ENCODE measurements around the gene CMKLR1. TPM values are rescaled to one million over a fixed set of nuclear protein-coding genes. Genes with fewer than 3 reads are reported as not detected.
A peak's percentile ranks its signal among the peaks of the same experiment; 100 is the strongest.

The CMKLR1 gene
- total RNA-seq (2022): 0.12 and 0.25 TPM in 2 replicates
- percentile 10 among the genes with signal in this experiment for Bru-seq, nascent RNA
- percentile 11 among the genes with signal in this experiment for BruChase-seq, experiment 1, labeled RNA remaining after a 6-hour chase
- BruChase-seq, experiment 2, labeled RNA remaining after a 2-hour chase: percentile 11 among the genes with signal in this experiment
- long read RNA-seq: 0 reads

GRCh38 chr12:108338915-108339657 lies at the start of gene CMKLR1:
CMKLR1 (minus strand) TSS chr12:108339311; CDS start chr12:108293591, 45,720 bp downstream.
- DNase-seq (ENCODE audit: unreplicated experiment): no peak
- Mint-ChIP-seq H3K4me3 (ENCODE audit: unreplicated experiment) (no peak within 1 kb of the TSS), H3K9me3 (ENCODE audit: unreplicated experiment) (no peaks in the 10 kb centered on the region), H3K27me3 (ENCODE audit: insufficient read depth, unreplicated experiment) (no peaks in the 10 kb centered on the region), H3K36me3 (ENCODE audit: insufficient read depth, unreplicated experiment) (no peaks in the 10 kb centered on the region), H3K27ac (ENCODE audit: low read depth, unreplicated experiment) (no peak within 1 kb of the TSS), H3K4me1 (ENCODE audit: insufficient read depth, unreplicated experiment) (peaks cover 5% of the 10 kb centered on the region)
- intact Hi-C loops (cut with micrococcal nuclease): loop anchor here (5.0 kb wide), 1 partner anchor 173 kb away; no protein-coding TSS in a partner anchor
- ChIA-PET POLR2A (no interaction called here), CTCF (interaction anchor here (0.7 kb wide), 3 partner anchors 61 to 725 kb away, joined by 3 to 4 read pairs (median 3); no protein-coding TSS in a partner anchor)
- TF ChIP-seq CTCF (IDR thresholded peaks at IDR 0.05; ENCODE audit: unreplicated experiment): no peak
- BruUV-seq (replicated peaks): no TSS peak

GRCh38 chr12:108387771-108388170 lies 48.7 kb upstream of the CMKLR1 start:
- H3K27ac Mint-ChIP-seq (ENCODE audit: low read depth, unreplicated experiment): no peak overlapping the region

GRCh38 chr12:108386709-108387360 lies 47.7 kb upstream of the CMKLR1 start:
- BruUV-seq (replicated peaks): no TSS peak
- intact Hi-C loops (cut with micrococcal nuclease): no loop called here
- Mint-ChIP-seq H3K27me3 (ENCODE audit: insufficient read depth, unreplicated experiment) (peaks cover 7% of the 10 kb centered on the region), H3K4me3 (ENCODE audit: unreplicated experiment) (no peak overlapping the region), H3K4me1 (ENCODE audit: insufficient read depth, unreplicated experiment) (no peaks in the 10 kb centered on the region), H3K27ac (ENCODE audit: low read depth, unreplicated experiment) (no peak overlapping the region), H3K36me3 (ENCODE audit: insufficient read depth, unreplicated experiment) (no peaks in the 10 kb centered on the region), H3K9me3 (ENCODE audit: unreplicated experiment) (peaks cover 8% of the 10 kb centered on the region)
- DNase-seq (ENCODE audit: unreplicated experiment): no peak
- CTCF ChIA-PET: no interaction called here
- POLR2A ChIA-PET: no interaction called here
- TF ChIP-seq CTCF (IDR thresholded peaks at IDR 0.05; ENCODE audit: unreplicated experiment): no peak

More at GRCh38 chr12:108387771-108388170, 48.7 kb upstream of the CMKLR1 start:
- Mint-ChIP-seq H3K4me3 (ENCODE audit: unreplicated experiment) (no peak overlapping the region), H3K27me3 (ENCODE audit: insufficient read depth, unreplicated experiment) (peaks cover 16% of the 10 kb centered on the region), H3K9me3 (ENCODE audit: unreplicated experiment) (peaks cover 8% of the 10 kb centered on the region), H3K4me1 (ENCODE audit: insufficient read depth, unreplicated experiment) (no peaks in the 10 kb centered on the region), H3K36me3 (ENCODE audit: insufficient read depth, unreplicated experiment) (no peaks in the 10 kb centered on the region)
- DNase-seq (ENCODE audit: unreplicated experiment): no peak
- intact Hi-C loops (cut with micrococcal nuclease): no loop called here
- BruUV-seq (replicated peaks): no TSS peak
- POLR2A ChIA-PET: no interaction called here
- CTCF ChIA-PET: no interaction called here
- no peak for TF ChIP-seq CTCF (IDR thresholded peaks at IDR 0.05; ENCODE audit: unreplicated experiment)

- Mint-ChIP-seq H3K36me3 (ENCODE audit: insufficient read depth, unreplicated experiment) (no peaks in the 10 kb centered on the region), H3K27me3 (ENCODE audit: insufficient read depth, unreplicated experiment) (no peaks in the 10 kb centered on the region), H3K9me3 (ENCODE audit: unreplicated experiment) (peaks cover 8% of the 10 kb centered on the region), H3K4me3 (ENCODE audit: unreplicated experiment) (no peak overlapping the region), H3K4me1 (ENCODE audit: insufficient read depth, unreplicated experiment) (no peaks in the 10 kb centered on the region), H3K27ac (ENCODE audit: low read depth, unreplicated experiment) (no peak overlapping the region)
- intact Hi-C loops (cut with micrococcal nuclease): no loop called here
- CTCF ChIA-PET: interaction anchor here (0.7 to 1.4 kb wide), 2 partner anchors 8 to 130 kb away, joined by 3 to 4 read pairs; no protein-coding TSS in a partner anchor
- POLR2A ChIA-PET: no interaction called here
- no TSS peak for BruUV-seq (replicated peaks)
- no peak for DNase-seq (ENCODE audit: unreplicated experiment)
- TF ChIP-seq CTCF (IDR thresholded peaks at IDR 0.05; ENCODE audit: unreplicated experiment): no peak
Measured at GRCh38 chr12:108382437-108382801, 43.3 kb upstream of the CMKLR1 start.
